ENCODE results near the gene CAT.

The CAT gene

GRCh38 chr11:34476849-34477248, 38.1 kb downstream of the CAT start:
- in situ Hi-C loops (cut with HindIII; ENCODE audit: low sequenced_read_pairs), result no loop called here
- H3K4me3 ChIP-seq (ENCODE audit: low read depth, low read length), result no peak overlapping the region
- TF ChIP-seq CTCF (IDR thresholded peaks at IDR 0.05; ENCODE audit: low read depth, low read length), result no peak
- no peak for DNase-seq (ENCODE audit: low read depth, low spot score)

- in situ Hi-C loops (cut with HindIII; ENCODE audit: low sequenced_read_pairs), result no loop called here
Observed at GRCh38 chr11:34478845-34479663, 40.3 kb downstream of the CAT start.

GRCh38 chr11:34480314-34480713, 41.6 kb downstream of the CAT start:
- DNase-seq (ENCODE audit: low read depth, low spot score), result no peak
- no peak for TF ChIP-seq CTCF (IDR thresholded peaks at IDR 0.05; ENCODE audit: low read depth, low read length)
- in situ Hi-C loops (cut with HindIII; ENCODE audit: low sequenced_read_pairs), result no loop called here
- no peak overlapping the region for H3K4me3 ChIP-seq (ENCODE audit: low read depth, low read length)

More at GRCh38 chr11:34478845-34479663, 40.3 kb downstream of the CAT start:
- no peak overlapping the region for H3K4me3 ChIP-seq (ENCODE audit: low read depth, low read length)
- TF ChIP-seq CTCF (IDR thresholded peaks at IDR 0.05; ENCODE audit: low read depth, low read length), result no peak
- DNase-seq (ENCODE audit: low read depth, low spot score), result no peak

GRCh38 chr11:34481307-34481706, 42.6 kb downstream of the CAT start:
- TF ChIP-seq CTCF (IDR thresholded peaks at IDR 0.05; ENCODE audit: low read depth, low read length), result no peak
- H3K4me3 ChIP-seq (ENCODE audit: low read depth, low read length), result no peak overlapping the region
- no peak for DNase-seq (ENCODE audit: low read depth, low spot score)
- in situ Hi-C loops (cut with HindIII; ENCODE audit: low sequenced_read_pairs), result no loop called here

GRCh38 chr11:34483106-34483874, 44.6 kb downstream of the CAT start:
- TF ChIP-seq CTCF (IDR thresholded peaks at IDR 0.05; ENCODE audit: low read depth, low read length), result no peak
- no peak overlapping the region for H3K4me3 ChIP-seq (ENCODE audit: low read depth, low read length)
- in situ Hi-C loops (cut with HindIII; ENCODE audit: low sequenced_read_pairs), result no loop called here
- DNase-seq (ENCODE audit: low read depth, low spot score), result no peak

- no peak for TF ChIP-seq CTCF (IDR thresholded peaks at IDR 0.05; ENCODE audit: low read depth, low read length)
- in situ Hi-C loops (cut with HindIII; ENCODE audit: low sequenced_read_pairs), result no loop called here
Observed at GRCh38 chr11:34487430-34487829, 48.7 kb downstream of the CAT start.

More at GRCh38 chr11:34487430-34487829, 48.7 kb downstream of the CAT start:
- DNase-seq (ENCODE audit: low read depth, low spot score), result no peak
- no peak overlapping the region for H3K4me3 ChIP-seq (ENCODE audit: low read depth, low read length)
